ENCODE measurements around the gene YIPF5.

Gene YIPF5

GRCh38 chr5:144125163-144125726 is 45.2 kb downstream of the YIPF5 start:
- no peak for DNase-seq (ENCODE audit: low spot score)

DNA sequence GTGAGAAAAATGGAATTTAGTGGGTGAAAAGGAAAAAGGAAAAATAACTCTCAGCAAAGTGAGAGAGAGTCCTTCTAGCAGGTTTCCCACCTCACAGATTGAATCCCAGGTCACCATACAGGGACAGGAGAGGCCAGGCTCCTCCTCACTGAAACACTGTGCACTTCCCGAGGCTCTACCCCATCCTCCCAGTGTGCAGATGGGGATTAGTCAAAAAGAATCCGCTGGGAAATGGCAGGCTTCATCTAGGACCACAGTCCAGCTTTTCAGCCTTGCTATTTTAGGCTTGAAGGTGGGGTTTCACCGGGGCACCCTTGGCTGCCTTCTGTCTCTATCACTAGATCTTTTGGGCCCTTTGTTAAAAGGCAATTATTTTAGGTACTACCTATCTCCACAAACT is 47.8 kb downstream of the YIPF5 start:
- no peak for DNase-seq (ENCODE audit: low spot score)

DNA sequence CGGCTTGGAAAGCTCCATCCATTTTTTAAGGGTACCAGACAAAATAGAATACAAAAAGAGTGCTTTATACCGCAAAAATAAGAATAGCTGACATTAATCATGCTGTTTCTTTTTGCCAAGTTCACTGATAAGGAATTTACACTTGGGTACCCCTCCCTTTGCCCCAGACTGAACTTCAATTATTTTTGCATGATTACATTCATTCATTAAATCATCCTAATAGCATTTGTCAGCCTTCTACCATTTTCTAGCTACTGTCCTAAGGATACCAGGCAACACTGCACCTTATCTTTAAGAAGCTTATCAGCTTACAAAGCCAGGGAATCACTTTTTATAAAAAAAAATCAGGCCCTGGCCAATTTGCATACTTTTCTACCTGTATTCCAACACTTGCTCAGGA is 48.4 kb downstream of the YIPF5 start:
- DNase-seq (ENCODE audit: low spot score) = no peak

GRCh38 chr5:144121577-144121976 is 48.9 kb downstream of the YIPF5 start:
- no peak for DNase-seq (ENCODE audit: low spot score)

GRCh38 chr5:144120661-144121180 is 49.7 kb downstream of the YIPF5 start:
- no peak for DNase-seq (ENCODE audit: low spot score)

GRCh38 chr5:144117412-144117811 is 53.0 kb downstream of the YIPF5 start:
- DNase-seq (ENCODE audit: low spot score) = no peak

DNA sequence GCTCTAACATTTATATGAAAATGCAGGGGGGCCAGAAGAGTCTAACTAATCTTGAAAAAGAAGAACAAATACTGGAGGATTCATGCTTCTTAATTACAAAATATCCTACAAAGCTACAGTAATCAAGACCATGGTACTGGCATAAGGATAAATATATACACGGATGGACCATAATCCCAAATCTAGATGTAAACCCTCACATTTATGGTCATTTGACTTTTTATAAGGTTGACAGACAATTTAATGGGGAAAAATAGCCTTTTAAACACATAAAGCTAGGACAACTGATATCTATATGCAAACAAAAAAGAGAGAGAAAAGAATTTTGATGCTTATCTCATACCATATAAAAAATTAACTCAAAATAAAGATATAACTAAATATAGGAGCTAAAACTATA is 55.9 kb downstream of the YIPF5 start:
- no peak for DNase-seq (ENCODE audit: low spot score)
